Measurements from ENCODE around the gene TMEM214. TPM values are rescaled to one million over a fixed set of nuclear protein-coding genes. Genes with fewer than 3 reads are reported as not detected.

TMEM214 gene
- total RNA-seq, 1 experiment from 2014 or later = 55.3 TPM

DNA sequence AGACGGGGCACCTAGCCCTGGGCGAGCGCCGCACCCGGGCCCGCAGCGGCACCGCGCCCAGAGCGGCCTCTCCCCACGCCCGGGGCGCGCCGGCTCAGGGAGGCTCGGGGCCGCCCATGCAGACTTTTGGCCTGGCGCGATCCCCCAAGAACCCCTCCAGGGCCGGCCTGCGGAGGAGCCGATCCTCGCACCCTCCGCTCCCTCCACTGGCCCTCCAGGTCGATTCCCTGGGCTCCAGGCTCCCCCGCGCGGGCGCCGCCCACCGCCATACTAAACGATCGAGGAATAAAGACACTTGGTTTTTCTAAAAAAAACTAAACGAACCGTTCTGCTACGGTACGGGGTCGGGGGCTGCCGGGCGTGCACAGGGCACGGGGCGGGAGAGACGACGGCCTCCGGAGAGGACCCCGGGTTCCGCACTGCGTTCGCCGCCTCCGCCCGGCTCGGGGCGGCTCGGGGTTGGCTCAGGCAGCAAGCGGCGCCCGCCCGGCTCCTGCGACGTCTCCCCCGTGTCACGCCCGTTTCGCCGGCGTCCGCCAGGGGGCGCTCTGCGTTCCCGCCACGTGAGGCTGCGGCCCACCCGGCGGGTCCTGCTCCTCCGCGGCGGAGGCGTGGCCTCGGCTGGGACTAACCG, 53.4 kb downstream of the TMEM214 start:
- no peaks in the 10 kb centered on the region for H3K4me1 ChIP-seq (ENCODE audit: insufficient read depth, low read length)

More for the DNA sequence above, 53.4 kb downstream of the TMEM214 start:
- Histone ChIP-seq H3K9ac (ENCODE audit: extremely low read depth, insufficient read length, low read length) (peak overlapping the region; percentile 61), H4K8ac (replicated peaks; ENCODE audit: insufficient read length, low read depth, low read length) (no peak overlapping the region), H3K14ac (ENCODE audit: insufficient read depth, low read length) (peak overlapping the region; percentile 32; the same call in 1 of the 2 replicates), H2BK15ac (ENCODE audit: low read depth, low read length) (no peak overlapping the region), H3K27me3 (ENCODE audit: insufficient read depth, low read length) (no peaks in the 10 kb centered on the region), H2BK5ac (ENCODE audit: insufficient read length, low read length) (no peak overlapping the region), H2BK20ac (ENCODE audit: low read depth, low read length, poor library complexity, severe bottlenecking) (no peak overlapping the region), H3K79me1 (ENCODE audit: insufficient read depth, low read depth, low read length, poor library complexity, severe bottlenecking) (no peaks in the 10 kb centered on the region), H2AK5ac (ENCODE audit: insufficient read length, low read length) (no peak overlapping the region), H3K18ac (ENCODE audit: insufficient read length, low read depth, low read length) (peak overlapping the region; percentile 46), H4K91ac (ENCODE audit: insufficient read length, low read depth, low read length) (no peak overlapping the region), H3K27ac (ENCODE audit: insufficient read length, low read depth, low read length) (no peak overlapping the region), H4K20me1 (ENCODE audit: control insufficient read depth, insufficient read depth, insufficient read length) (no peaks in the 10 kb centered on the region), H3T11ph (ENCODE audit: low read length) (no peak overlapping the region), H3K23me2 (ENCODE audit: insufficient read length, low read depth, low read length, poor library complexity, severe bottlenecking) (peaks cover 13% of the 10 kb centered on the region), H4K5ac (ENCODE audit: insufficient read length, low read depth, low read length) (no peak overlapping the region), H2BK120ac (ENCODE audit: low read depth, low read length, poor library complexity, severe bottlenecking) (no peak overlapping the region), H3K4ac (ENCODE audit: low read depth, low read length) (no peak overlapping the region), H3K79me2 (ENCODE audit: insufficient read depth, low read length) (no peaks in the 10 kb centered on the region), H3K9me3 (ENCODE audit: control insufficient read depth, low read depth, low read length) (no peaks in the 10 kb centered on the region), H3K23ac (ENCODE audit: insufficient read length, low read depth, low read length) (no peak overlapping the region), H3K56ac (ENCODE audit: insufficient read length, low read depth, low read length) (no peak overlapping the region), H2AFZ (ENCODE audit: low read length) (no peak overlapping the region), H3K4me2 (ENCODE audit: insufficient read depth, insufficient read length, low read length) (peak overlapping the region; percentile 86), H2BK12ac (ENCODE audit: insufficient read length, low read depth, low read length) (no peak overlapping the region)
- peak; percentile 96 for DNase-seq
- H3K27ac Mint-ChIP-seq = no peak overlapping the region
- H3K36me3 Mint-ChIP-seq (ENCODE audit: insufficient read depth in 1 of 3, low read depth in 3 of 3) = no peaks in the 10 kb centered on the region; a peak in 1 of 7 replicates
- H3K27me3 Mint-ChIP-seq (ENCODE audit: low read depth) = peaks cover 20% of the 10 kb centered on the region
- no peaks in the 10 kb centered on the region for H3K9me3 Mint-ChIP-seq
- TF ChIP-seq, protein P1, sequence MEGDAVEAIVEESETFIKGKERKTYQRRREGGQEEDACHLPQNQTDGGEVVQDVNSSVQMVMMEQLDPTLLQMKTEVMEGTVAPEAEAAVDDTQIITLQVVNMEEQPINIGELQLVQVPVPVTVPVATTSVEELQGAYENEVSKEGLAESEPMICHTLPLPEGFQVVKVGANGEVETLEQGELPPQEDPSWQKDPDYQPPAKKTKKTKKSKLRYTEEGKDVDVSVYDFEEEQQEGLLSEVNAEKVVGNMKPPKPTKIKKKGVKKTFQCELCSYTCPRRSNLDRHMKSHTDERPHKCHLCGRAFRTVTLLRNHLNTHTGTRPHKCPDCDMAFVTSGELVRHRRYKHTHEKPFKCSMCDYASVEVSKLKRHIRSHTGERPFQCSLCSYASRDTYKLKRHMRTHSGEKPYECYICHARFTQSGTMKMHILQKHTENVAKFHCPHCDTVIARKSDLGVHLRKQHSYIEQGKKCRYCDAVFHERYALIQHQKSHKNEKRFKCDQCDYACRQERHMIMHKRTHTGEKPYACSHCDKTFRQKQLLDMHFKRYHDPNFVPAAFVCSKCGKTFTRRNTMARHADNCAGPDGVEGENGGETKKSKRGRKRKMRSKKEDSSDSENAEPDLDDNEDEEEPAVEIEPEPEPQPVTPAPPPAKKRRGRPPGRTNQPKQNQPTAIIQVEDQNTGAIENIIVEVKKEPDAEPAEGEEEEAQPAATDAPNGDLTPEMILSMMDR (conservative IDR thresholded peaks at IDR 0.05) = peak; percentile 89
- WGBS (ENCODE audit: extremely low coverage, insufficient read length, low lambda C conversion rate) = no CpG with 5 or more reads among the region's 81 CpGs
- H3K4me3 Mint-ChIP-seq = peak overlapping the region; percentile 75 to 83
- peaks cover 20 to 30% of the 10 kb centered on the region in 2 experiments for H3K4me1 Mint-ChIP-seq
